ENCODE results near the gene EVL. TPM values are rescaled to one million over a fixed set of nuclear protein-coding genes. Genes with fewer than 3 reads are reported as not detected.

Gene EVL
- total and polyA plus RNA-seq, 8 donors, result 23.0 to 68.4 (median 41.3) TPM

DNA sequence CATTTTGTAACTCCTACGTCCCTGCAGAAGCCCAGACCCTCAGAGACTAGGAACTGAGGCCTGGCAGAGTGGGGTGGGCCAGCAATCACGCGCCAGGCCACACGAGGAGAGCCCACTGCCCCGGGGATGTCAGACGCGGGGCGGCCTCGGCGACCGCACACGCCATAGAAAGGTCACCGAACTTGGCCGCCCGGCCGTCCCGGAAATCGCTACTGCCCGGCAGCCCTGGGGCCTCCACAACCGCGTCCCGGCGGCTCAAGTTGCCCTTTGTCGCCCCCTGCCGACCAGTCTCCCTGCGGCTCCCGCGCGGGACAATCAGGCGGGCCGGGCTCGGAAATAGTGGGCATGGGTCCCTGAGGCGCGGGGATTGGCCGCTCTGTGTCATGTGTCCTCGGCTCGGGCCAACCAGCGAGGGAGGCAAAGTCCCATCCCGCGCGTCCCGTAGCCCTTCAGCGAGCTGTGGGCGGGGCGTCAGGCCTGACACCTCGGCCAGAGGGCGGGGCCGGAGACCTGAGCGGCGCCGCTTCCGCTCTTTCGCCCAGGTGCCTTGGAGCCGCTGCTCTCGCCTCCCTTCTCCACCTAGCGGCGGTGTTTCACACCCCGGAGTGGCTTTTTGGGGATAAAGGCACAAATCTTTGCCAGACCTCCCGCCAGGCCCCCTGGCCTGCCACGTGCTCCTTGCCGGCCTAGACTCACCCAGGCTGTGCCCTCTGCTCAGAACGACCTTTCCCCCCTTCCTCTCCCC lies 127.6 kb downstream of the EVL start:
- ATAC-seq (peak; percentile 97 to 100 (median 99)), DNase-seq (peak; percentile 99 to 100 (median 100)), FAIRE-seq (peak; percentile 53)
- TF ChIP-seq CTCF (IDR thresholded peaks at IDR 0.05), result peak; percentile 89 to 97 (median 93)
- peak overlapping the region; percentile 80 to 91 (median 84) for H3K27ac ChIP-seq
- H3K4me3 ChIP-seq, result peak overlapping the region; percentile 10 to 49 (median 32)
- H3K4me1 ChIP-seq, result peaks cover 0 to 6% (median 5%) of the 10 kb centered on the region in 3 donors
- no peaks in the 10 kb centered on the region for H3K36me3 ChIP-seq
- intact Hi-C loops (cut with DNase I), result loop anchor here in 1 of 3 donors (5.0 kb wide), 1 partner anchor 206 kb away; no protein-coding TSS in a partner anchor
- H3K27me3 ChIP-seq, result no peaks in the 10 kb centered on the region
- H3K9me3 ChIP-seq, result no peaks in the 10 kb centered on the region
- WGBS, 2 donors, result 1% methylated on average over 62 of the region's 62 CpGs

Small RNAs within 50 kb of the gene (microRNA-seq; reads per million reads assigned to microRNA genes)
- gene MIR151B (100 to 136 reads per million in 2 donors), gene MIR342 (701 to 721 reads per million in 2 donors)

Other genes starting within 250 kb of the EVL start
- gene DEGS2, start 94.2 kb downstream of the EVL start, total RNA-seq, result 1 to 10 TPM; 2.8 to 7.3 (median 5.3) TPM
- 1 to 10 TPM; 1.9 to 3.9 TPM for gene DEGS2, start 94.2 kb downstream of the EVL start, polyA plus RNA-seq
- 10 to 100 TPM; 18.6 to 38.7 (median 26.4) TPM for gene YY1, start 173.7 kb downstream of the EVL start, total RNA-seq
- gene YY1, start 173.7 kb downstream of the EVL start, polyA plus RNA-seq, result 10 to 100 TPM; 10.5 to 17.8 TPM
- gene SLC25A29, start 241.0 kb downstream of the EVL start, total RNA-seq, result 10 to 100 TPM; 10.6 to 57.6 (median 17.4) TPM
- 10 to 100 TPM; 75.4 to 85.2 TPM for gene SLC25A29, start 241.0 kb downstream of the EVL start, polyA plus RNA-seq